Measurements from ENCODE around the gene ZNF618.
"Not testable (repeated sequence)": the region's sequence is repeated elsewhere in the genome, so short reads cannot be mapped to it uniquely, and the experiment has no call there.

The ZNF618 gene

GRCh38 chr9:113988385-113989016 lies 112.4 kb downstream of the ZNF618 start:
- DNase-seq (ENCODE audit: low spot score): no peak

GRCh38 chr9:113989017-113989713 lies 113.1 kb downstream of the ZNF618 start:
- DNase-seq (ENCODE audit: low spot score): no peak

GRCh38 chr9:113989714-113990569 lies 113.8 kb downstream of the ZNF618 start:
- DNase-seq (ENCODE audit: low spot score): no peak

DNA sequence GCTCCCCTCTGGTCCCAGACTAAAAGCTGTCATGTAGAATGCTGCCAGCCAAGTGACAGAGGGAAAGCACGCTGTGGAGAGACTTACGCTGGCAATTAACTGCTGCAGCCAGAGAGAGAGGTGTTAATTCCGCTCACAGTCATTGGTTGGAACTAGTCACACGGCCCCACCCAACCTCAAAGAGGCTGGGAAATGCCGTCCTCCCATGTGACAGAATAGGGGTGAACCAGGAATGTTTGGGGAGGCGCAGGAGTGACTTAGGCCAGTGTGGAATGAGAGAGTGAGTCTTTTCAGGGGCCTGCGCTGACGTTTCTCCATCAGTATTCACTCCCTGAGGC lies 114.4 kb downstream of the ZNF618 start:
- no peak for DNase-seq (ENCODE audit: low spot score)

DNA sequence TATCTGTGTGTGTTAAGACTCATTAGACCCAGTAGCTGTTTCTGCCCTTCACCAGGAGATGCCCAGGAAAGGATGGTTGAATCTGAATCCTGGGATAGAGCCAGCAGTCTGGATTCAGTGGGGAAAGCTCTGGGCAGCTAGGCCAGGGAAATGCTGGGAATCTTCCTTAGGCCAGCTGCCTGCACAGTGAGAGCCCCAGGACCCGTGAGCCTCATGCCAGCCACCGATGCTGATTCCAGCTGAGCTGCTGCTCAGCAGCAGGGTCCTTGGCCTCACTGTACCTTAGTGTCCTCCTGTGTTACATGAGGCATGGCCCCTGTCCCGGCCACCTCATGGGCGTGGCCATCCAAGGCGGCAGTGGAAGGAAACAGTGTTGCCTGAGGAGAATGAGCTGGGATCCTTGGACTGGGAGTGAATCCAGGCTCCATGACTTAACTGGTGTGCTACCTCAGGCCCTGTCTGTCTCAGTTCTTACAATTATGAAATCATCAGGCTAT lies 114.9 kb downstream of the ZNF618 start:
- DNase-seq (ENCODE audit: low spot score): no peak

DNA sequence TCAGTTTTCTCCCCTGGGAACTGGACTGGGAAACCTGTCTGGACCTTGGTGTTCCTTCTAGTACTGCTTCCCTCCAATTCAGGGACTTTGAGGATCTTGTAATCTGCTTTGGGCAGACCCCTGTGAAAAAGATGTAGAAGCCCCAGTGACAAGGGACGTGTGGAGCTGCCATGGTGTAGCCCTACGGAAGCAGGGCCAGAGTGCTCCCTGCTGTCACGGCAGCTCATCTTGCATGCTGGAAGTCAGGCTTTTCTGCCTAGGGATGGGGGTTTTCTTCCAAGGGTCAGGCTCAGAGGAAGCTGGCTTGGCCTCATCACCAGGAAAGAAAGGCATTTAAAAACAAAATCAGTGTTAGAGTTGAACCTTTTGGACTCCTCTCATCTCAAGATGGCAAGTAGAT lies 115.6 kb downstream of the ZNF618 start:
- no peak for DNase-seq (ENCODE audit: low spot score)

GRCh38 chr9:113992276-113992951 lies 116.3 kb downstream of the ZNF618 start:
- DNase-seq (ENCODE audit: low spot score): no peak

- DNase-seq (ENCODE audit: low spot score): no peak
Observed at GRCh38 chr9:113992994-113993393, 116.9 kb downstream of the ZNF618 start.

GRCh38 chr9:113993838-113994540 lies 117.9 kb downstream of the ZNF618 start:
- no peak for DNase-seq (ENCODE audit: low spot score)

- no peak for DNase-seq (ENCODE audit: low spot score)
Observed at GRCh38 chr9:113995401-113995800, 119.3 kb downstream of the ZNF618 start.

DNA sequence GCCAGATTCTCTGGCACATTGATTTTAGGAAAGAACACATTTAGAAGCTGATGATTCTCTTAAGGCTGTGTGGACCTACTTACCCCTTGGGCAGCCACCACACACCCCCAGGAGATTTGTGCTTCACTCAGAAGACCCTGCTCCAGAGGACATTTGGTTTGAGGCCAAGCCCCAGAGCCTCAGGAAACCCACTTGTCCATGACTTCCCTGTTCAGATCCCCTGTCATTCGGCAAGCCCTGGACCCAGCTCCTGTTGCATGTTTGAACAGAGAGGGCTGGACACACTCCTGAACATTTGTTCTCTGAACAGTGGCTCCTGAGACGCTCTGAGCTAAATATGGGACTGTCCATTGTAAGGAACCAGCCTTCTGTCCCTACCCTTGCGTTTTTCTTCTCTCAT lies 119.9 kb downstream of the ZNF618 start:
- no peak for DNase-seq (ENCODE audit: low spot score)

DNA sequence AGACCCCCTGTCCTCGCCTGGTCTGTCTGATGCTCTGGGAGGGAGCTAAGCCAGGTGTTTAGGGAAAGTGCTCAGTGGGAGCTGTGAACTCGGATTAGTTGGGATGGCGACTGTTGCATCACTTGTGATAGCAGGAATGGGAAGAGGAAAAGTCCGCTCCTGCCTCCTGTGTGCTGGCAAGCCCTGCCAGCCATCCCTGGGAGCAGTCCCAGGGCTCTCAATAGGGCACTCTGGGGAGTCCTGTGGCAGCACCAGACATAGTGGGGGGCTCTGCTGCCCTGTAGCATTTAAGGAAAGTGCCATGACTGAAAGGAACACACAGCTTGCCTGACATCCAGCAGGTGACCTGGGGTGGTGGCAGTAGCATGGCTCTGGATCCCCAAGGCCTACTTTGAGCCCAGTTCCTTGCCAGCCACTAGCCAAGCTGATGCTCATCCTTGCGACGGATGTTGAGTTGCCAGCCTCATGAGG lies 120.5 kb downstream of the ZNF618 start:
- DNase-seq (ENCODE audit: low spot score): no peak

DNA sequence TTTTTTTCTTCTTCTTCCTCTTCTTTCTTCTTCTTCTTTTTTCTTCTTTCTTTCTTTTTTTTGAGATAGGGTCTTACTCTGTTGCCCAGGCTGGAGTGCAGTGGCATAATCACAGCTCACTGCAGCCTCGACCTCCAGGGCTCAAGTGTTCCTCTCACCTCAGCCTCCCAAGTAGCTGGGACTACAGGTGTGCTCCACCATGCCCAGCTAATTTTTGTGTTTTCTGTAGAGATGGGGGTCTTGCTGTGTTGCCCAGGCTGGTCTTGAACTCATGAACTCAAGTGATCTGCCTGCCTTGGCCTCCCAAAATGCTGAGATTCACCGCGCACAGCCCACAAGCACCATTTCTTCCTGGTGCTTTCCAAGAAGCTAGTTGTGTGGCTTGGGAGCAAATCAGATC lies 121.0 kb downstream of the ZNF618 start:
- not testable (repeated sequence) for DNase-seq (ENCODE audit: low spot score)

- DNase-seq (ENCODE audit: low spot score): no peak
Observed at GRCh38 chr9:113997610-113998009, 121.5 kb downstream of the ZNF618 start.

DNA sequence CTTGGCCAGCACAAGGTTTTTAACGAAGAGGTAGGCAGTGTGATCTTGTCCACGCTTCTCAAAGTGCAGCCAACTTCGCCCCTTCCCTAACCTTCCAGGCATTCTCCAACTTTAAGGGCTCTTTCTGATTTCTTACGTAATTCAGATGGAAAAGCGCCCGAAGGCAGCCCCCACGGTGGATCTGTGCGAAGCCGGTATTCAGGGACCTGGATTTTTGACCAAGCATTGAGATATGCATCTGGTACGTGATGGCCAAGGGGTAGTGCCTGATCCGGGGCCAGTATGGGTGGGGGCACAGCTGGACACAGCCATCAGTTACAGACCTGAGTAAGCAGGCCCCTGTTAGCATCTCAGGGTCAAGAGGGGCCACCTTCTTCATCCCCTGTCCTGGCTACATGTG lies 122.0 kb downstream of the ZNF618 start:
- DNase-seq (ENCODE audit: low spot score): no peak

DNA sequence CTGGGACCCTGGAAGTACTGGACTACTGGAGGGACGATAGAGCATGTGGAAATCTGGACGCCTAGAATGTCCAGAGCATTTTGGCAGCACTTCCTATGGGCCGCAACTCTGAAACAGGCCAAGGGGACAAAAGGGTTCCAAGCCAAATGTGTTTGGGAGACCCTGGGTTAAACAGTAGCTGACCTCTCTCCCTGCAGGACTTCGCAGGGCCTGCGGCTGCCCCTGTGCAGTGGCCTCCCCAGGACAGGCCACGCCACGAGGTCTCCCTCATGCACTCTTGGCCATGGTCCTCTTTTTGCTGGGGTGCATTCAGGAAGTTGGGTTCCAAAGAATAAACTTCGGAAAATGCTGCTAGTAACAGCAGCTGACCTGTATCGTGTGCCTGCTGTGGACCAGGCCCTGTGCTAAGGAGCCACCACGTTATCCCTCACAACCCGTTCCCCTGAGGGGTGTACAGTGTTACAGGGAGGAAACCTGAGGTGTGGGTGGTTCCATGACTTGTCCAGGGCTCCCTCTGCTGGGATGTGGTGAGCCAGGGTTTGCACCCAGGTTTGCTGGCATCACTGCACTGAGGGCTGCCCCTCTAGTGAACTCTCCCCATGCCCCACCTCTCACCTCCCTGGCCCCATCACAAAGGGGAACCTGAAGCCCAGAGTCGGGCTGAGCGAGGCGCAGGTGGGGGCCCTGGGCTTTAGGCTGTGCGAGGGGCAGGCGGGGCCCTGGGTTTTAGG lies 122.6 kb downstream of the ZNF618 start:
- peak; percentile 44 for DNase-seq (ENCODE audit: low spot score)

DNA sequence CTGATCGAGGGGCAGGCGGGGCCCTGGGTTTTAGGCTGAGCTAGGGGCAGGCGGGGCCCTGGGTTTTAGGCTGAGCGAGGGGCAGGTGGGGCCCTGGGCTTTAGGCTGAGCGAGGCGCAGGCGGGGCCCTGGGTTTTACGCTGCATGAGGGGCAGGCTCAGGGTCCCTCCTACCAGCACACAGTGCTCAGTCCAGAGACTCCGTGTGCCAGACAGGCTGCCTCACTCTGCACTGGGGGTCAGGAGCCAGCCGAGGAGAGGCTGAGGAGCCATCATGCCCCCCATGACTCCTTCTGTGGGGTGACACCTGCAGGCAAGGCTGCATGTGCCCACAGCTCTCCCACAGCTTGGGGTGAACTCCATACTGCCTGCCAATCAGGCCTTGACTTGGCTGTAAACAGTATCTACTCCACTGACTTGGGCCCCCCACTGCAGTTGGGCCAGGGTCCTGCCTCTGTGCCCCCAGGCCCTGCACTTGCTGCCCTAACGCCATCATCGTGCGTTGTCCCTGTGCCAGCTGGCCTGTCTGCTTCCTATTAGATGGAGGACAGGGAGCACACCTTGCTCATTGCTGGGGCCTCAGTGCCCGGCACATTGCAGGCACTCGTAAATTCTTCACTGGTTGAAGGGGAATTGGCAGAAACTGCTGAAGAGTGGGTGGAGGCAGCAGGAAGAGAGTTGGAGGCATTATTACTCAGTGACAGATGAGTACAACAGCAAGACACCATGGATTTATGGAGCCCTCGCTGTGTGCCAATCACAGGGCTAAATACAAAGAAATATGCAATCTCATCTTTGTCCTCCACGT lies 123.3 kb downstream of the ZNF618 start:
- DNase-seq (ENCODE audit: low spot score): no peak

DNA sequence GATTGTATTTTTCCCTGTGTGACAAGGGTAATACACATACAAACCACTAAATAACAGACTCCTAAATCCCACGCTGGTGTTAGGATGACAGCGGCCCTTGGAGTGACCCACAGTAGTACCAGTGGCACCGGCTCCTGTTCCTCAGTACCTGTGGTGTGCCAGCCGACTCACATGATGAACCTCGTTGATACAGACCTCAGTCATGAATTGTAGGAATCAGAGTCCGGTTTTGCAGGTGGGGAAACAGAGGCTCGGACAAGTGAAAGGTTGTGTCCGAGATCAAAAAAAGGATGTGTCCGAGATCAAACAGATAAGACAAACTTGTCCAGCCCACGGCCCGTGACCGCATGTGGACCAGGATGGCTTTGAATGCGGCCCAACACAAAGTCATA lies 124.0 kb downstream of the ZNF618 start:
- DNase-seq (ENCODE audit: low spot score): no peak

DNA sequence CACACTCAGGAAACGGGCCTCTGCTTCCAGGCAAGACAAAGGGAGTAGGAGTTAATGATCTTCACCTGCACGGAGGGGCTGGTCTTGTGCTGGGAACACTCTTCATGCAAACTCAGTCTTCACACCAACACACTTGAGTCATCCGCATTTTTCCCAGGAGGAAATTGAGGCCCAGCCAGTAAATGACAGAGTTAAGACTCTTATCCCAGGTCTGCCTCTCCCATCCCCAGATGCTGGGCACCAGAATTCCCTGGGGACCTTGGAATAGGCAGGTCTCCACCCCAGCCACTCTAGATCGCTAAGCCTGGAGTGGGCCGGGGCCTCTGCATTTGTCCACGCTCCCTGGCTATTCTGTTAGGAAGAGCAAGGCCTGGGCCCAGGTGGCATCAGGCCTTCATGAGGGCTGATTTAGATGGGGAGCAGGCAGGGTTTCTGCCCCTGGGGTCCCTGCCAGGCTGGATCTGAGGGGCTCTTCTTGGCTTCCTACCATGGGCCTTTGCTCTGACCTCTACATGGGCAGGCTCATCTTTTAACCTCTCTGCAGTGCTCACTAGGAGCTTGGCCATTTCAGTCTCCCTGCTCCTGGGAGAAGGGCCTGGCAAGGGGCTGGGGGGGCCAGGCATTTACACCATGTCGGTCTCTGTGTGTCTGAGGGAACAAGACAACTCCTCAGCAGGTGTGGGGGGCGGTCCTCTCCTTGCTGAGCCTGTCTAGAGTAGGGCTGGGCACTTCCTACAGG lies 124.7 kb downstream of the ZNF618 start:
- DNase-seq (ENCODE audit: low spot score): no peak

GRCh38 chr9:114001410-114001685 lies 125.2 kb downstream of the ZNF618 start:
- DNase-seq (ENCODE audit: low spot score): no peak

All from hepatic stellate cell (primary cell).